ENCODE results near the gene AUTS2. TPM values are rescaled to one million over a fixed set of nuclear protein-coding genes. Genes with fewer than 3 reads are reported as not detected.

AUTS2 gene
- total RNA-seq, 1 donor from 2014 or later: 9.9 TPM

DNA sequence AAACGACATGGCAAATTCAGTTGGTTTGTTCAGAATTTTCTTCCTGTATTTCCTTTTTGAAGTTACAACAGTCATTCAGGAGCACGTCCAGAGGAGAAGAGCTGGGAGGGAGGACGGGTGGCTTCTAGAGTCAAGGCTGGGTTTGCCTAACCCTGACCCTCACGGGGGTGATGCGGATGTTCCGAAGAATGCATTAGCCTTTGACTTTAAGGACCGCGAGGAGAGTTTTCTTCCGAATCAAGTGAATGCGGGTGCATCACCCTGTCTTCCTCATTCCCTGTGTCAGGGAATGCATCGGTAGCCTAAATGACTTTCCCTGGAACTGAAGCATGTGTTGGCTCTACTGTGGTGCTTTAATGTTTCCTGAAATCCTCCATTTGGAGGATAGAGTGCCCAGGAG is 1137.0 kb downstream of the AUTS2 start:
- no peaks in the 10 kb centered on the region for H3K27me3 ChIP-seq (ENCODE audit: control insufficient read depth, insufficient read depth, low read length)
- no peak overlapping the region for H3K4me3 ChIP-seq (ENCODE audit: low read depth, low read length)
- H3K36me3 ChIP-seq (ENCODE audit: control insufficient read depth, insufficient read depth, low read length): no peaks in the 10 kb centered on the region
- no peak for DNase-seq (ENCODE audit: low read depth)
- TF ChIP-seq, protein P1, sequence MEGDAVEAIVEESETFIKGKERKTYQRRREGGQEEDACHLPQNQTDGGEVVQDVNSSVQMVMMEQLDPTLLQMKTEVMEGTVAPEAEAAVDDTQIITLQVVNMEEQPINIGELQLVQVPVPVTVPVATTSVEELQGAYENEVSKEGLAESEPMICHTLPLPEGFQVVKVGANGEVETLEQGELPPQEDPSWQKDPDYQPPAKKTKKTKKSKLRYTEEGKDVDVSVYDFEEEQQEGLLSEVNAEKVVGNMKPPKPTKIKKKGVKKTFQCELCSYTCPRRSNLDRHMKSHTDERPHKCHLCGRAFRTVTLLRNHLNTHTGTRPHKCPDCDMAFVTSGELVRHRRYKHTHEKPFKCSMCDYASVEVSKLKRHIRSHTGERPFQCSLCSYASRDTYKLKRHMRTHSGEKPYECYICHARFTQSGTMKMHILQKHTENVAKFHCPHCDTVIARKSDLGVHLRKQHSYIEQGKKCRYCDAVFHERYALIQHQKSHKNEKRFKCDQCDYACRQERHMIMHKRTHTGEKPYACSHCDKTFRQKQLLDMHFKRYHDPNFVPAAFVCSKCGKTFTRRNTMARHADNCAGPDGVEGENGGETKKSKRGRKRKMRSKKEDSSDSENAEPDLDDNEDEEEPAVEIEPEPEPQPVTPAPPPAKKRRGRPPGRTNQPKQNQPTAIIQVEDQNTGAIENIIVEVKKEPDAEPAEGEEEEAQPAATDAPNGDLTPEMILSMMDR (IDR thresholded peaks at IDR 0.05; ENCODE audit: insufficient read depth, low read length, poor library complexity, severe bottlenecking): no peak

DNA sequence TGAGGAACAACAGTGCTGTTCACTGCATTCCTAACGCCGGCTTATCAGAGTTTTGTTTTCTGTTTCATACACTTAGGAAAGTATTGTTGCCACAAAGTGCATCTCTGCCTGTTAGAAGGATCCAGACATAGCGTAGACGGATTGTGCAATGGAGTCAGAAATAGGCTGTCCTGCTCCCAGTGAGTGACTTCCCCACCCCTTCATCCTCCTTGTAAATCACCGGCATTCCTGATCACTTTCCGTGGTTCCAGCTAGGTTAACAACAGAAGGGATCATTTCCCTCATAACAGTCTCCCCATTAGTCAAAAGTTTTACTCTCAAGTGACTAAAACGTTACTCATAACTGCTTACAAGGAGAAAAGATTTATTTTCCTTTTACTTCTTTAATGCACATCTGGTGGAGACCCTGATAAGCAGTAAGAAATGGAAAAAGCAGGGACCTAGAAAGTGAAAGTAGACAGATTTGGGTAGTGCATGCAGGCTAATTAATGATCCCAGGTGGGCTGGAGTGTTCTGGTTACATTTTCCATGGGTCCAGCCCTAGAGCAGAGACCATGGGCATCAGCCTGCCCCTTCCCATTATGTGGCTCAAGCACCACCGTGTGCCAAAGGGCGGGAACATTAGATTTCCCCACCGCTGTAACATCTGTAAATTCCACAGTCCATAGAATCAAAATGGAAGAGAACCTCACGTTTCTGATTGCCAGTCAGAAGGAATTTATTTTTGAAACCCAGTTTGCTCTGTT is 1138.6 kb downstream of the AUTS2 start:
- TF ChIP-seq, protein P1 (IDR thresholded peaks at IDR 0.05; ENCODE audit: insufficient read depth, low read length, poor library complexity, severe bottlenecking): no peak
- H3K36me3 ChIP-seq (ENCODE audit: control insufficient read depth, insufficient read depth, low read length): no peaks in the 10 kb centered on the region
- peak overlapping the region; percentile 14 for H3K4me3 ChIP-seq (ENCODE audit: low read depth, low read length)
- DNase-seq (ENCODE audit: low read depth): peak; percentile 52
- H3K27me3 ChIP-seq (ENCODE audit: control insufficient read depth, insufficient read depth, low read length): no peaks in the 10 kb centered on the region

DNA sequence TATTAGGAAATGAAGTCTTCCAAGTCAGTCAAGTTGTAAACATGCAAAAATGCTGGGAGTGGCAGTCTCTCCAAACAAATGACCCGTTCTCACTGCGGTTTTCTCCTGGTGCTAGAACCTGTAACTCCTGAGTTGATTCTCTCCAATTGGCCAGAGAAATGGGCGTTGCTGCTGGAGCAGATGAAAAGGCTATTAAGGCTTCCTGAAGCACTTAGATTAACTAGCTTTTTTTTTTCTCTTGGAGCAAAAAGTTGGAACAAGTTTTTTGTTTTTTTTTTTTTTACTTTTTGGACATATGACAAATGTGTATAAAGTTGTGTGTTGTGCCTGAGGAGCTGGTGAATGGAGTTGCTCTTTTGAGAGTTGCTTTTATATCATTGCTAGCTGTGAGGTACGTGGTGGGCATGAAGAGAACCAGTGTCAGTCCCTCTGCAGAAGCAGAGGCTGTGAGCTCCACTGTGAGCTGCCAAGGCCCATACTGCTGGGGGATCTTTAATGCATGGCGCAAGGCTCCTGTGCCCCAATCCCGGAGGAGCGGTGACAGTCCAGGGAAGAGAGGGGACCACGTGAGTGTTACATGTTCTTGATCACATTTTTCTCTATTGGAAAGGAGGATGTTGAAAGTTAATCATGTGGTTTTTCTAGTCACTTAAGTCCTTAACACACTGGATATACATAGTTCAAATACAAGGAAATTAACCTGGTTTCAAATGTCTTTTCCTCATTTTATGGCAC is 1140.0 kb downstream of the AUTS2 start:
- TF ChIP-seq, protein P1 (IDR thresholded peaks at IDR 0.05; ENCODE audit: insufficient read depth, low read length, poor library complexity, severe bottlenecking): no peak
- H3K4me3 ChIP-seq (ENCODE audit: low read depth, low read length): no peak overlapping the region
- no peaks in the 10 kb centered on the region for H3K27me3 ChIP-seq (ENCODE audit: control insufficient read depth, insufficient read depth, low read length)
- no peaks in the 10 kb centered on the region for H3K36me3 ChIP-seq (ENCODE audit: control insufficient read depth, insufficient read depth, low read length)
- peak; percentile 23 for DNase-seq (ENCODE audit: low read depth)

DNA sequence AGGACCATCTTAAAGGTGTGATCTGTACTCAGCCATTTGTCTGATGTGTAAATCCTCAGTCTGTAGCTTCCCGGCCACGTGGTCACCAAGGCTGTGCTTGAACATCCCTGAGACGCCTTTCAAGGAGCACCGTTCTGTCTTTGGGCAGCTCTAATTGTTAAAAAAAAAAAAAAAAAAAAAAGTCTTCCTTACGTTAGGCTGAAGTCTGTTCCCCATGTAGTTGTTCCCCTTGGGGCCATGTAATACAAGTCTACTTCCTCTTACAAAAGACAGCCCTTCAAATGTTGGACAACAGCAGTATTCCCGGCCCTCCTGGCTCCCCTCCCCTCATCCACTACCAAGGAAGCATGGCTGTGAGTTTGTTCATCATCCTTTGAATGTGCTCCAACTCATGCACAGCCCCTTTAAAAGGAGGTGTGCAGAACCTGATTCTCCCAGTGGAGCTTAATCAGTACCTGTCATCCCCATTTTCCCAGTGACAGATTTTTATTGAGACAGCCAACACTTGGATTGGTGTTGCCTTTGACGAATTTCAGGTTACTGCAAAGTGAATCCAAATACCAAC is 1141.5 kb downstream of the AUTS2 start:
- Histone ChIP-seq H3K36me3 (ENCODE audit: control insufficient read depth, insufficient read depth, low read length) (no peaks in the 10 kb centered on the region), H3K4me3 (ENCODE audit: low read depth, low read length) (no peak overlapping the region), H3K27me3 (ENCODE audit: control insufficient read depth, insufficient read depth, low read length) (no peaks in the 10 kb centered on the region)
- TF ChIP-seq, protein P1 (IDR thresholded peaks at IDR 0.05; ENCODE audit: insufficient read depth, low read length, poor library complexity, severe bottlenecking): no peak
- no peak for DNase-seq (ENCODE audit: low read depth)

DNA sequence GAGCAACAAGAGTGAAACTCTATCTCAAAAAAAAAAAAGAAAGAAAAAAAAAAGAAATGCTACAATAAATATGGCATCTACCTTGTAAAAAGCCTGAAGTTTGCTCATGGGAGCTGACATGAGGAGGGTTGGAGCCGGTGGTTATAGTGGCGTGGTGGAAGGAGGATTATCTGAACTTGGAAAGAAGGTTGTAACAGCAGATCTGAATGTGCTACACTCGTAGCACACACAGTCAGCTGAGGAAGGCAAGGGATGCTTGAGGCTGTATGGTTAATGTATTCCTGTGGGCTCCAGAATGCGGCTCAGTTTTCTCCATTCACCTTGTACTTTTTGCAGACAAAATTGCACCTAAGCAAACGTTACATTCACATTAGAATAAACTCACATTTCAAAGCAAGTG is 1143.4 kb downstream of the AUTS2 start:
- Histone ChIP-seq H3K4me3 (ENCODE audit: low read depth, low read length) (no peak overlapping the region), H3K36me3 (ENCODE audit: control insufficient read depth, insufficient read depth, low read length) (no peaks in the 10 kb centered on the region), H3K27me3 (ENCODE audit: control insufficient read depth, insufficient read depth, low read length) (no peaks in the 10 kb centered on the region)
- TF ChIP-seq, protein P1 (IDR thresholded peaks at IDR 0.05; ENCODE audit: insufficient read depth, low read length, poor library complexity, severe bottlenecking): no peak
- no peak for DNase-seq (ENCODE audit: low read depth)

All from kidney epithelial cell (primary cell).